ENCODE data around the gene FAS.

Gene FAS

DNA sequence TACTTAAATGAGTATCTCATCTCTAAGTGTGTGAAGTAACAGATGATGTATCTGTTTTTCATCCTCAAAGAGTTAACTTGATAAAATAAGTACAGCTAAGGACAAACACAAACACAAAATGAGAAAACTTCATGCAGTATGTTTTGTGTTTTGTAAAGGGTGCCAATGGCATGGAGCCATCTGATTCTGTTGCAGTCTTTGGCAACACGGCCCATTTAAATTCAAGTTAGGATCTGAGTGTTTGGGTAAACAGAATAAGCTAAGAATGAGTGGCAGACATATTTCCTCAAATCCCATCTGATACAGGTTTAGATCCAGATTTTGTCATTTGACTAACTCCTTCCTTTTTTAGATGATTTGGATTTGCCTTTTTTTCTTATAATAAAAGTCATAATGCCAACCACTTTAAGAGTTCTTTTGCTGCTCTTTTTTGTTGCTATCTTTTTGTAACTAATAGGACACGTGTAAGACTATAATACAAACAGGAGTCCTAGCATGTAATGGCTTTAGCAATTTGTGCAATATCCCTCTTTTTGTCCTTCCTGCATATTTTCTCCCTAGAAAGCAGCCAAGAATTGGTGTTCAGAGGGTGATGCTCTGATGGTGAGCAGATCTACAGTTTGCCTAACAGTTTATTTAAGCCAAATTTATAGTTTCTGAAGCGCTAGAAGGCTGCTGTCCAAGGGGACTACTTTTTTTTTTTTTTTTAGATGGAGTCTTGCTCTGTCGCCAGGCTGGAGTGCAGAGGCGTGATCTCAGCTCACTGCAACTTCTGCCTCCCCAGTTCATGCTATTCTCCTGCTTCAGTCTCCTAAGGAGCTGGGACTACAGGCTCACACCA is 19.2 kb upstream of the FAS start:
- no peak for DNase-seq (ENCODE audit: low spot score)

- no peak for DNase-seq (ENCODE audit: low spot score)
These were observed 16.6 kb upstream of the FAS start for GRCh38 chr10:88974012-88974411.

- DNase-seq (ENCODE audit: low spot score) = peak; percentile 6
These were observed 15.9 kb upstream of the FAS start for GRCh38 chr10:88974446-88975376.

DNA sequence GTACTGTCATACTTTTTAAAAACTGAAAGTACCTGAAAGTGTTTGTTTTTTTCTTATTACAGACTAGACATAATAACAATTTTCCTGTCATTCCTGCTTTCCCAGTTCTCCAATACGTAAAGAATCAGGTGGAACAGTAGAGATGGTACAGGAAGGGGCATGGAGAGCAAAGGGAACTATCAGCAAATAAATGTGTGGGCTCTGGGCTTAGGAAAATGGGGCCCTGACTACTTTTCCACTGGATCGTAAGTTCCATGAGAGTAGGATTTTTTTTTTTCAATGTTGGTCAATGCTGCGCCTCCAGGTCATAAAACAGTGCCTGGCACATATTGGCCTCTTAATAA is 15.2 kb upstream of the FAS start:
- DNase-seq (ENCODE audit: low spot score) = no peak

DNA sequence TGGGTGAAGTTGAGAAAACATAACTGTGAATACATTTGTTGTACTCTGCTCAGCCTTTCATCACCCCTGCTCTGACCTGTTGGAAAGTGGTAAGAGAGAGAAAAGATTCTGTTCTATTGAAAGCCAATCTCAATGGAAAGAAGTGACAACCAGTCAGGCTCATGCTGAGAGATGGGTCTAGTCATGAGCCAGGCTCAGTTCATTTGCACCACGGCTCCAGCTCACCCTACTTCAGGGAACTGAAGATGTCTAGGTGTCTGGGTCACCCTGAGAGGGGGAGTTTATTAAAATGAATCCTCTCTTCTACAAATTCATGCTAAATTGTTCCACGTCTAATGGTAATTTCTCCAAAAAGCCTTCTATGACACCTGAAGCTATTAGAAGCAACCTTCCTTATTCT is 12.1 kb upstream of the FAS start:
- no peak for DNase-seq (ENCODE audit: low spot score)

DNA sequence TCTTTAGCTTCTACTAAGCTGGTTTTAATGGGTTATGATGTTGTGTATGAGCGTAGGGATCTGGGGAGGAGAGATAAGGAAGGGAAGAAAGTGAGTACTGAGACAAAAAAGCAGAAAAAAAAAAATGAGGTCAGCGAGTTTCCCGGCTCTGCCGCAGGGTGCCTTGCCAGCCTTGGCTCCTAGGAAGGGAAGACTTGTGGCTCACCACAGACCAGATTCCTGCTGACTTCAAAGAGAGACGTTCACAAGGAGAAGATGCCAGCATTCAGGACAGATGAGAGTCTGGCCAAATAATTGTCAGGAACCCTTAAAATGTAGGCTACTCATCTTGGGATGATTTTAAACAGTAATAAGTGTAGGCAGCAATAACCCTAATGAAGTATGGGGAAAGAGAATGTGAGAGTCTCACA is 11.4 kb upstream of the FAS start:
- DNase-seq (ENCODE audit: low spot score) = no peak

DNA sequence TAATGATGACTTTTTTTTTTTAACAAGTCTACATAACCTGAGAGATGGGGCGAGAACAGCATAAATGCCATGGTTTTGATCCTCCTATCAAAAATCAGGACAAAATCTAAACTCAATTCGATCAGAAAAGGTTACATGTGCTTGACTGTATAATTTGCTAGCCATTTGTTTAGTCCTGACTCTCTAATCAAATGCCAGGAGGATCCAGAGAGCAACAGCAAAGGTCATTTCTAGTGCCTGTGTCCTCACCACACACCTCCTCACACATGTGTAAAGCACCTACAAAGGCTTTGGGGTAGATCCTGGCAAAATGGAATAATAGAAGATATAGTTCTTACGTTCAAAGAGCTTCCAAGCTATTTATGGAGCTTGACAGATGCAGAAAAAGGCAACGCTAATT is 11.0 kb upstream of the FAS start:
- DNase-seq (ENCODE audit: low spot score) = no peak

- no peak for DNase-seq (ENCODE audit: low spot score)
These were observed 10.4 kb upstream of the FAS start for GRCh38 chr10:88980247-88980646.

GRCh38 chr10:88980800-88981199 is 9.8 kb upstream of the FAS start:
- no peak for DNase-seq (ENCODE audit: low spot score)

GRCh38 chr10:88981435-88981834 is 9.2 kb upstream of the FAS start:
- DNase-seq (ENCODE audit: low spot score) = no peak

DNA sequence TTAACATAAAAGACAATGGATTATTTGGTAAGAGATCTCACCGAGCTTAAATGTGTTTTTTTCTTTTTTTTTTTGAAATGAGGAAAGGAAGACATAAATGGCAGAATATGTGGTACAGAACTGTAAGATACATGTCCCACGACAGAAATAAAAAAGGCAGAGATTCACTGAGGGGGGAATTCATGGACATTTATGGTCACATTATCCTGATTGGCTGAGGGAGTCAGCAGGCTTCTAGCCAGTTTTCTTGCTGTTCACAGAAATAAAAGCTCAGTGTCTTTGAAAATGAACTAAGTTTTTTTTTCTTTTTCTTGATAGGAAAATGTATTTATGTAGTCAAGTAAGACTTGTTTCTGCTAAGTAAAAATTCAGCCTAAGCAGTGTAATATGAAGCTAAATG is 8.2 kb upstream of the FAS start:
- DNase-seq (ENCODE audit: low spot score) = no peak

- no peak for DNase-seq (ENCODE audit: low spot score)
These were observed 7.4 kb upstream of the FAS start for GRCh38 chr10:88983206-88983605.

DNA sequence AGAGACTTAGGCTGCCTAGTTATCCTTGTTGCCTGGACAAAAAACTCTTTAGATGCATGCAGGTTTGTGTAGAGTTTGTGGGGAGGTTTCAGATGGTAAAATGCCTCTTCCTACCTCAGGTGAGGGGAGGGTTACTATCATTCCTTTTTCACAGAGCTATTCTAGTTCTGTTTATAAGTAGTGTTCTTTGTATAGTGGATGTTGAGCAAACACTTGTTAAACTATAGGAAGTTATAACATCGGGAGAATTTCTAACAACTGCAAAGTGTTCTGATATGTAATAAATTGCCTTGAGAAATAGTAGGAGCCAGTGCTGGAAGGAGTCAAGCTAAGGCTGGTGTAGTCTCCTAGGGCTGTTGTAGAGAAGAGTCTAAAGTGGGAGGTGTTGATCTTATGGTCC is 6.7 kb upstream of the FAS start:
- DNase-seq (ENCODE audit: low spot score) = no peak

- DNase-seq (ENCODE audit: low spot score) = no peak
These were observed 6.1 kb upstream of the FAS start for GRCh38 chr10:88984525-88984924.

GRCh38 chr10:88986549-88987242 is 3.9 kb upstream of the FAS start:
- peak; percentile 18 for DNase-seq (ENCODE audit: low spot score)

- DNase-seq (ENCODE audit: low spot score) = peak; percentile 33
These were observed 3.3 kb upstream of the FAS start for GRCh38 chr10:88987243-88987725.

DNA sequence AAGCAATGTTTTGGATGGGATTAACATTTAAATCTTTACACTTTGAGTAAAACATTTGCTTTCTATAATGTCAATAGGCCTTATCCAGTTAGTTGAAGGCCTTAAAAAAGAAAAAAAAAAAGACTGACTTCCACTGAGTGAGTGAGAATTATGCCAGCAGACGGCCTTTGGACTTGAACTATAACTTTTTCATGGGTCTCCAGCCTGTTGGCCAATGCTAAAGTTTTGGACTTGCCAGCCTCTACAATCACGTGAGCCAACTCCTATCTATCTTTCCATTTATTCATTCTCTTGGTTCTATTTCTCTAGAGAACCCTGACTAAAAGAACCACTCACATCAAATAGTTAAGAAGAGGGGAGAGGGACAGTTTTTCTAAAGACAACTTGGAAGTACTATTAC is 2.8 kb upstream of the FAS start:
- no peak for DNase-seq (ENCODE audit: low spot score)

DNA sequence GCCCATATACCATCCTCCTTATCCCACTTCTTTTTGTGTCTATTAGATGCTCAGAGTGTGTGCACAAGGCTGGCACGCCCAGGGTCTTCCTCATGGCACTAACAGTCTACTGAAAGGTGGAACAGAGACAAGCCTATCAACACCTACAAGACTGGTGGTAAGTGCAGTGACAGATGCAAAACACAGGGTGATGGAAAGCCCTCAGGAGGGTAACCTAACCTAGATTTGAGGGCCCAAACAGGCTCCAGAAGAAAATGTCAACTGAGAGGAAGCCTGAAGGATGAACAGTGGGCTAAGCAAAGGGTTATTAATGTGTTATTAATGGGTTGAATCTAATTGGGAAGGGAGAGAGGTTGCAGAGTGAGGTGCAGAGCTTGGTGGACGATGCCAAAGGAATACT is 1.2 kb upstream of the FAS start:
- no peak for DNase-seq (ENCODE audit: low spot score)

DNA sequence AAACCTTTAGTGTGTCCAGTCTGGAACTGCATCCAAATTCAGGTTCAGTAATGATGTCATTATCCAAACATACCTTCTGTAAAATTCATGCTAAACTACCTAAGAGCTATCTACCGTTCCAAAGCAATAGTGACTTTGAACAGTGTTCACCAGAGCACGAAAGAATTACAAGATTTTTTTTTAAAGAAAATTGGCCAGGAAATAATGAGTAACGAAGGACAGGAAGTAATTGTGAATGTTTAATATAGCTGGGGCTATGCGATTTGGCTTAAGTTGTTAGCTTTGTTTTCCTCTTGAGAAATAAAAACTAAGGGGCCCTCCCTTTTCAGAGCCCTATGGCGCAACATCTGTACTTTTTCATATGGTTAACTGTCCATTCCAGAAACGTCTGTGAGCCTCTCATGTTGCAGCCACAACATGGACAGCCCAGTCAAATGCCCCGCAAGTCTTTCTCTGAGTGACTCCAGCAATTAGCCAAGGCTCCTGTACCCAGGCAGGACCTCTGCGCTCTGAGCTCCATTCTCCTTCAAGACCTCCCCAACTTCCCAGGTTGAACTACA is 694 bp upstream of the FAS start:
- DNase-seq (ENCODE audit: low spot score) = peak; percentile 8

DNA sequence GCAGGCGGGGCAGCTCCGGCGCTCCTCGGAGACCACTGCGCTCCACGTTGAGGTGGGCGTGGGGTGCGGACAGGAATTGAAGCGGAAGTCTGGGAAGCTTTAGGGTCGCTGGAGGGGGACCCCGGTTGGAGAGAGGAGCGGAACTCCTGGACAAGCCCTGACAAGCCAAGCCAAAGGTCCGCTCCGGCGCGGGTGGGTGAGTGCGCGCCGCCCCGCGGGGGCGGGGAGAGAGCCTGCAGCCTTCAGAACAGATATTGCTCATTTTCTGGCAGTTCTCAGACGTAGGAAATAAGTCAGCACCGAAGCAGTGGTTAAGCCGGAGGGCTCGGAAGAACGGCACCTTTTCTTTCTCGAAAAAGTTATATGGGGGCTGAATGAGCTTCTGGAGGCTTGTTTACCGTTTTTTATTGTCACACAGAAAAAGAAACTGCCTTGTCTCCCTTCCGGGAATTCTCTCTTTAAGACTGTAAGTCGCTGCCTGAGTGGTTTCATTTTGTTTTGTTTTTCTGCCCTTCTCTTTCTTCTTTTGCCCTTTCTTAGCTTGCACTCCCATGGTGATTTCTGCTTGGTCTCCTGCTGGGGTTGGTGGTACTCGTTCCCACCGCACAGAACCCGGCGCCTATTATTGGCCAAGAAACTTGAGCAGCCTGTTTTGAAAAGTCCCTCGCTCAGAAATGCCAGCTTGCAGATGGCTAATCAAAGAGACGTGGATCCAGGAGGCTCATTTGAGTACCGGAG is 732 bp downstream of the FAS start:
- peak; percentile 53 for DNase-seq (ENCODE audit: low spot score)

DNA sequence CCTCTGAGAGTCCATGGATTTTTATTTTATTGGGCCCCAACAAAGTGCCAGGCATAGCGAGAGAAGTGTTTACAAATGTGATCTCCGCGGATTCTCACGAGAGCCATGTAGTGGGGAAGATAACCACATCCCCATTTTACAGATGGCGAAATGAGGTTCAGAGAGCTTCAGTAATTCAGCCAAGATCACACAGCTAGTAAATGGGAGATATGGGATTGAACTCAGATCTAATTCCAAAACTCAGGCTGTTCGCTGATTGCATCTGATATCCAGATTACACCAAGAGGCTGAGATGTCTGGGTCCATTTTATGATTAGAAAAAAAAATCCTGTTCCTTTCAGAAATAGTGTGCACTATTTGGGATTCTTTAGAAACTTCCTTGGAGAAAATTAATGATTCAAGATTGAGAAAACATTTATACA is 1.3 kb downstream of the FAS start:
- DNase-seq (ENCODE audit: low spot score) = peak; percentile 29
